ENCODE measurements around the gene SERPINA7. TPM values are rescaled to one million over a fixed set of nuclear protein-coding genes. Genes with fewer than 3 reads are reported as not detected.

SERPINA7 gene
- not detected for polyA plus RNA-seq (2013, experiment 1 of 2)
- polyA plus RNA-seq (2013, experiment 2 of 2): not detected

- no peaks in the 10 kb centered on the region for H3K36me3 ChIP-seq (ENCODE audit: control insufficient read depth, insufficient read depth, low read length)
- H3K9me3 ChIP-seq (ENCODE audit: control insufficient read depth, low read length): no peaks in the 10 kb centered on the region
- H3K4me1 ChIP-seq (ENCODE audit: control insufficient read depth, insufficient read depth, low read length, poor library complexity, severe bottlenecking): no peaks in the 10 kb centered on the region
- H3K27ac ChIP-seq (ENCODE audit: low read depth, low read length, severe bottlenecking): no peak within 1 kb of the TSS
- H3K4me3 ChIP-seq (ENCODE audit: extremely low read depth, insufficient read depth, low read length, poor library complexity, severe bottlenecking): no peak within 1 kb of the TSS
Measured at GRCh38 chrX:106038625-106039024, at the start of gene SERPINA7. SERPINA7 (minus strand) TSS chrX:106038727; CDS start chrX:106037058, 1,669 bp downstream.

- Histone ChIP-seq H3K4me1 (ENCODE audit: control insufficient read depth, insufficient read depth, low read length, poor library complexity, severe bottlenecking) (no peaks in the 10 kb centered on the region), H3K27ac (ENCODE audit: low read depth, low read length, severe bottlenecking) (no peak overlapping the region), H3K36me3 (ENCODE audit: control insufficient read depth, insufficient read depth, low read length) (no peaks in the 10 kb centered on the region), H3K4me3 (ENCODE audit: extremely low read depth, insufficient read depth, low read length, poor library complexity, severe bottlenecking) (no peak overlapping the region), H3K9me3 (ENCODE audit: control insufficient read depth, low read length) (no peaks in the 10 kb centered on the region)
- no CpG with 5 or more reads among the region's 3 CpGs for WGBS, 2 experiments (ENCODE audit: insufficient coverage in 2 of 2)
Measured at GRCh38 chrX:106069048-106069447, 30.5 kb upstream of the SERPINA7 start.

GRCh38 chrX:106050054-106050453 lies 11.5 kb upstream of the SERPINA7 start:
- Histone ChIP-seq H3K27ac (ENCODE audit: low read depth, low read length, severe bottlenecking) (no peak overlapping the region), H3K4me1 (ENCODE audit: control insufficient read depth, insufficient read depth, low read length, poor library complexity, severe bottlenecking) (no peaks in the 10 kb centered on the region), H3K36me3 (ENCODE audit: control insufficient read depth, insufficient read depth, low read length) (no peaks in the 10 kb centered on the region), H3K9me3 (ENCODE audit: control insufficient read depth, low read length) (no peaks in the 10 kb centered on the region), H3K4me3 (ENCODE audit: extremely low read depth, insufficient read depth, low read length, poor library complexity, severe bottlenecking) (no peak overlapping the region)
- no CpG with 5 or more reads among the region's 1 CpG for WGBS, 2 experiments (ENCODE audit: insufficient coverage in 2 of 2)

- 80% methylated on average over 1 of the region's 2 CpGs; no CpG with 5 or more reads in 1 of the 2 experiments for WGBS, 2 experiments (ENCODE audit: insufficient coverage in 2 of 2)
- no peaks in the 10 kb centered on the region for H3K4me1 ChIP-seq (ENCODE audit: control insufficient read depth, insufficient read depth, low read length, poor library complexity, severe bottlenecking)
- no peaks in the 10 kb centered on the region for H3K9me3 ChIP-seq (ENCODE audit: control insufficient read depth, low read length)
- H3K36me3 ChIP-seq (ENCODE audit: control insufficient read depth, insufficient read depth, low read length): no peaks in the 10 kb centered on the region
- H3K27ac ChIP-seq (ENCODE audit: low read depth, low read length, severe bottlenecking): no peak overlapping the region
- H3K4me3 ChIP-seq (ENCODE audit: extremely low read depth, insufficient read depth, low read length, poor library complexity, severe bottlenecking): no peak overlapping the region
Measured at GRCh38 chrX:106042296-106042695, 3.8 kb upstream of the SERPINA7 start.

GRCh38 chrX:106040861-106041260 lies 2.3 kb upstream of the SERPINA7 start:
- no peaks in the 10 kb centered on the region for H3K9me3 ChIP-seq (ENCODE audit: control insufficient read depth, low read length)
- WGBS, 2 experiments (ENCODE audit: insufficient coverage in 2 of 2): no CpG with 5 or more reads among the region's 4 CpGs
- H3K36me3 ChIP-seq (ENCODE audit: control insufficient read depth, insufficient read depth, low read length): no peaks in the 10 kb centered on the region
- H3K27ac ChIP-seq (ENCODE audit: low read depth, low read length, severe bottlenecking): no peak overlapping the region
- H3K4me1 ChIP-seq (ENCODE audit: control insufficient read depth, insufficient read depth, low read length, poor library complexity, severe bottlenecking): no peaks in the 10 kb centered on the region
- no peak overlapping the region for H3K4me3 ChIP-seq (ENCODE audit: extremely low read depth, insufficient read depth, low read length, poor library complexity, severe bottlenecking)

GRCh38 chrX:106039920-106040319 lies 1.4 kb upstream of the SERPINA7 start:
- no peak overlapping the region for H3K4me3 ChIP-seq (ENCODE audit: extremely low read depth, insufficient read depth, low read length, poor library complexity, severe bottlenecking)
- WGBS, 2 experiments (ENCODE audit: insufficient coverage in 2 of 2): 40% methylated on average over 1 of the region's 2 CpGs; no CpG with 5 or more reads in 1 of the 2 experiments
- no peaks in the 10 kb centered on the region for H3K36me3 ChIP-seq (ENCODE audit: control insufficient read depth, insufficient read depth, low read length)
- no peaks in the 10 kb centered on the region for H3K9me3 ChIP-seq (ENCODE audit: control insufficient read depth, low read length)
- no peaks in the 10 kb centered on the region for H3K4me1 ChIP-seq (ENCODE audit: control insufficient read depth, insufficient read depth, low read length, poor library complexity, severe bottlenecking)
- H3K27ac ChIP-seq (ENCODE audit: low read depth, low read length, severe bottlenecking): no peak overlapping the region

GRCh38 chrX:106037835-106038473 lies 573 bp downstream of the SERPINA7 start:
- H3K9me3 ChIP-seq (ENCODE audit: control insufficient read depth, low read length): no peaks in the 10 kb centered on the region
- no peak overlapping the region for H3K4me3 ChIP-seq (ENCODE audit: extremely low read depth, insufficient read depth, low read length, poor library complexity, severe bottlenecking)
- H3K4me1 ChIP-seq (ENCODE audit: control insufficient read depth, insufficient read depth, low read length, poor library complexity, severe bottlenecking): no peaks in the 10 kb centered on the region
- 83% methylated on average over 1 of the region's 1 CpG; no CpG with 5 or more reads in 1 of the 2 experiments for WGBS, 2 experiments (ENCODE audit: insufficient coverage in 2 of 2)
- no peaks in the 10 kb centered on the region for H3K36me3 ChIP-seq (ENCODE audit: control insufficient read depth, insufficient read depth, low read length)
- H3K27ac ChIP-seq (ENCODE audit: low read depth, low read length, severe bottlenecking): no peak overlapping the region

GRCh38 chrX:106036716-106037115 lies 1.8 kb downstream of the SERPINA7 start:
- Histone ChIP-seq H3K9me3 (ENCODE audit: control insufficient read depth, low read length) (no peaks in the 10 kb centered on the region), H3K27ac (ENCODE audit: low read depth, low read length, severe bottlenecking) (no peak overlapping the region), H3K36me3 (ENCODE audit: control insufficient read depth, insufficient read depth, low read length) (no peaks in the 10 kb centered on the region), H3K4me3 (ENCODE audit: extremely low read depth, insufficient read depth, low read length, poor library complexity, severe bottlenecking) (no peak overlapping the region), H3K4me1 (ENCODE audit: control insufficient read depth, insufficient read depth, low read length, poor library complexity, severe bottlenecking) (no peaks in the 10 kb centered on the region)
- 90 to 100% methylated on average over 1 of the region's 1 CpG for WGBS, 2 experiments (ENCODE audit: insufficient coverage in 2 of 2)

- 56% methylated on average over 1 of the region's 2 CpGs; no CpG with 5 or more reads in 1 of the 2 experiments for WGBS, 2 experiments (ENCODE audit: insufficient coverage in 2 of 2)
- no peak overlapping the region for H3K27ac ChIP-seq (ENCODE audit: low read depth, low read length, severe bottlenecking)
- no peaks in the 10 kb centered on the region for H3K9me3 ChIP-seq (ENCODE audit: control insufficient read depth, low read length)
- no peaks in the 10 kb centered on the region for H3K36me3 ChIP-seq (ENCODE audit: control insufficient read depth, insufficient read depth, low read length)
- H3K4me1 ChIP-seq (ENCODE audit: control insufficient read depth, insufficient read depth, low read length, poor library complexity, severe bottlenecking): no peaks in the 10 kb centered on the region
- H3K4me3 ChIP-seq (ENCODE audit: extremely low read depth, insufficient read depth, low read length, poor library complexity, severe bottlenecking): no peak overlapping the region
Measured at GRCh38 chrX:106035064-106035463, 3.5 kb downstream of the SERPINA7 start.

- WGBS, 2 experiments (ENCODE audit: insufficient coverage in 2 of 2): 100% methylated on average over 2 of the region's 4 CpGs
- no peak overlapping the region for H3K4me3 ChIP-seq (ENCODE audit: extremely low read depth, insufficient read depth, low read length, poor library complexity, severe bottlenecking)
- H3K36me3 ChIP-seq (ENCODE audit: control insufficient read depth, insufficient read depth, low read length): no peaks in the 10 kb centered on the region
- H3K9me3 ChIP-seq (ENCODE audit: control insufficient read depth, low read length): no peaks in the 10 kb centered on the region
- no peaks in the 10 kb centered on the region for H3K4me1 ChIP-seq (ENCODE audit: control insufficient read depth, insufficient read depth, low read length, poor library complexity, severe bottlenecking)
- no peak overlapping the region for H3K27ac ChIP-seq (ENCODE audit: low read depth, low read length, severe bottlenecking)
Measured at GRCh38 chrX:106023947-106024346, 14.6 kb downstream of the SERPINA7 start.

GRCh38 chrX:106022238-106022637 lies 16.3 kb downstream of the SERPINA7 start:
- no peaks in the 10 kb centered on the region for H3K9me3 ChIP-seq (ENCODE audit: control insufficient read depth, low read length)
- no peaks in the 10 kb centered on the region for H3K4me1 ChIP-seq (ENCODE audit: control insufficient read depth, insufficient read depth, low read length, poor library complexity, severe bottlenecking)
- no peak overlapping the region for H3K27ac ChIP-seq (ENCODE audit: low read depth, low read length, severe bottlenecking)
- no peak overlapping the region for H3K4me3 ChIP-seq (ENCODE audit: extremely low read depth, insufficient read depth, low read length, poor library complexity, severe bottlenecking)
- WGBS, 2 experiments (ENCODE audit: insufficient coverage in 2 of 2): 100% methylated on average over 1 of the region's 2 CpGs; no CpG with 5 or more reads in 1 of the 2 experiments
- H3K36me3 ChIP-seq (ENCODE audit: control insufficient read depth, insufficient read depth, low read length): no peaks in the 10 kb centered on the region

Measured in mesodermal cell (in vitro differentiated cells).